RPMI8226 (cell line): Measurements from ENCODE around the gene ICA1L.

ENCODE experiments used
- DNase-seq: peaks from one replicate; pipeline ENCODE4 v3.0.0-alpha.2; 2015

ICA1L gene

DNA sequence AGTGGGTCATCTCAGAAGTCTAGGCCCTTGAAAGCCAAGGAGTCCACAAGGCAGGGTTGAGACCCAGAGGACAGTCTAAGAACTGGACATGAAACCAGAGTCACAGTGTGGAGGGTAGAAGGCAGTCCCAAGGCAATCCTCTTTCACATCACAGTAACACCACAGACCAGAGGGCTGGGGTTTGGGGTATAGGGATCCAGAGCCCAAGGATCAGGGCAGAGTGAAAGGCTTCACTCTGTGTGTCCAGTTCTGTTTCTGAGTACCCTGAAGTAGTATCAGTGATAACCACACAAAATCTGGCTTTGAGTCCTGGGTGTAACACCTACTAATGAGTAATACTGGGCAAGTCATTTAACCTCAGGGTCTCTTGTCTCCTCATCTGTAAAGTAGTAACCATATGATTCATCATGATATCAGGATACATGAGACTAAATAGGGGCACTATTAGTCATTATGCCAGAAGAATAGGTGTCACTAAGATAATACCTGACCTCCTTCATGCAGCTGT, 91.0 kb downstream of the ICA1L start:
- DNase-seq = no peak

DNA sequence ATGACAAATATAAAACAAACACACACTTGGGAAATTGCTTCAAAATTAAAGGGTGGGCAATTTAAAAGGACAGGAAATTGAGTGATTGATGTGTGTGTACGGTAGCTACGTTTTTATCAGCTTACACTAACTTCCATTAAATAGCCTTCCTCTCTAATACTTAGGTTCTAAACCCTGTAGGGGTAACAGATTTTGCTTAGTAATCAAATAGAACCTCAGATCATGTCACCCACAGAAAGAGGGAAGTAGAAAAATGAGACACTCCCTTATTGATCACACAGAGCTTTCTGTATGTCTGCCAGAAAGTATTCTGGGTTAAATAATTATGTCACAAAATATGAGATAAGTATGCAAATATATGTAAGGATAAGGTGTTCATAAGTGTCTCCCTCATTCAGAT, 93.3 kb downstream of the ICA1L start:
- no peak for DNase-seq

DNA sequence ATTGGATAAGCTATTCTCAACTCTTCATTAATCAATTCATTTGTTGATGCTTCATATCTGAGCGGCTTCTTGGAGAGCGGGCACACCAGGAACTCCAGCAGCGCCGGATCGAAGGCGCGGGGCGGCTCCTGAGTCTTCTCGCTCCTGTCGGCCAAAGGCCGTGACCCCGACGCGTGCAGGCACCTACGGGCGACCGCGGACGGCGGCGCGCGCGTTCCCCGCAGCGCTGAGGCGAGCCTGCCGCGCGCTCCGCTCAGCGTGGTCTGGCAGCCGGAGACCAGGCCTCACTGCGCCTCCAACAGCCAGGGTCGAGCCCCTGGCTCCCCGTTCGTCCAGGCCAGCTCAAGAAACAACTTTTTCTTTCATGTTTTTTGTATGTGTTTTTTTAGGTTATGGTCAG, 97.5 kb downstream of the ICA1L start:
- DNase-seq = no peak

DNA sequence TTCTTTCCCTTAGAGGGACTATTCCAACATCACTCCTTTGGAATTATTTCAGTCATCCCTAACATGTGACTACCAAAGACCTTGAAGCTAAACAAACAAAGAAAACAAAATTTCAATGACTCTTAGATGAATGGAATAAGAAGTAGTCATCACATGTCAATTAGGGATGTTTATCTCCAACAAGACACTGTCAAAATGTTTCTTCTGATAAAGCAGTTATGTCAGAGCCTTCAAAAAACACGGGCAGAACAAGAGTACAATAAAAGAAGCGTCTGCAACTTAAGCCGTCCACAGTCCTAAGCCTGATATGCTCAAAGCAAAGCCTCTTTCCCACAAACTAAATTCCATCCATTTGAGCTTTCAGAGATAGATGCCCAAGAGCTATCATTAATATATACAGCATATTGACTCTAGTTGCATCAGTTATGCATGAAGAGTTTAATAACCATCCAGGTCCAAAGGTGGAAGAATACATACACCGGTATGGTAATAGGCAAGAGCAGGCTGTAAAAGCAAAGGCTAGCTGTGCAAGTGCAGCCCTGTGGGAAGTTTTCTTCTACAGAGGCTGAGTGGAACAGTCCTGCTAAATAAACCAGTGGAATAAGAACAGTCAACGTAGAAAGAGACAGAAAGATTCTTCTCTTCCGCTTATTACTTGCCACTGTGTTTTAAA, 98.1 kb downstream of the ICA1L start:
- no peak for DNase-seq

DNA sequence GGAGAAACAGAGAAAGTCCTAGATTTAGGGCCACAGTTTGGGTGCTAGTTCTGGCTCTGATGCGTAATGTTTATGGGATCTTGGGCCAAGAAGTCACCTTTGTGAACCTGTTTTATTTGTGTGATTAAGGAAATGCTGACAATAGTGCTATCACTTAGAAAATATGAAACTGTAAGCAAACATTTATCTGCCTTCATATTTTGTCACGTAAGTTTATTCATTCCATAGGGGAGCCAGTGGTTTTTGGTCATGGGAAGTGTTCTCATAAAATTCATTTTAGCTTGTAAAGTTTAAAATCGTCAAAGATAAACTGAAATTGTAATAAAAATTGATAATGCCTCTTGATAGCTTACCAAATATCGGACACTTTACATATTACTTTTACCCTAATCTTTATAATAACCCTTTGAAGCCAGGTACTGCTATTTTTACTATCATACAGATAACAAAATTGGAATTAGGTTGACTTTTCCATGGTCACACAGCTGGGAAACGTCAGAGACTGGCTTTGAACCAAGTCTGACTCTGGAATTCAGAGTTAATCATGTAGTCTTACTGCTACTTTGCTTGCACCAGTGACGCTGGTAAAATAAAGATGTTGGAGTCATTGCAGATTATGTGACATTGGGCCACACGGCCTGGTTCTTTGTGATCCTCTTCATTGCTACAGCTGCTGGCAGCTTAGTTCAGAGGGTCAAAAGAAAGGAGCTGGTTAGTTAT, 99.7 kb downstream of the ICA1L start:
- no peak for DNase-seq

DNA sequence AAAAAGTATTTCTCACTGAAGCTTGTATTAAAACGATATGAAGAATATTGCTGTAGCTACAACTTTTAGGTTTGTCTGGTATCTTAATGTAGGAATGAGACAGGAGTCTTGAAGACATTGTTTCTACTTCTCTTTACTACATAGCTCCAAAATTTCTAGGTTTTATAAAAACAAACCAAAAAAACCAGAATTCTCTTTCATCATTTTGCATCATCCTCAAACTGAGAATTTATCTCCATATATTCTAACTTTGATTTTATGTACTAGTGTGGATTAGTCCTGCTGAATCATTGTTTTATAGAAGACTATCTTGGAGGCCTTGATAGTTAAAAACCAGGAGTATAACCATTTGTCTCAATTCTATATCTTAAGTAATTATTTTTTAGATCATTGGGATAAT, 100.2 kb downstream of the ICA1L start:
- no peak for DNase-seq

DNA sequence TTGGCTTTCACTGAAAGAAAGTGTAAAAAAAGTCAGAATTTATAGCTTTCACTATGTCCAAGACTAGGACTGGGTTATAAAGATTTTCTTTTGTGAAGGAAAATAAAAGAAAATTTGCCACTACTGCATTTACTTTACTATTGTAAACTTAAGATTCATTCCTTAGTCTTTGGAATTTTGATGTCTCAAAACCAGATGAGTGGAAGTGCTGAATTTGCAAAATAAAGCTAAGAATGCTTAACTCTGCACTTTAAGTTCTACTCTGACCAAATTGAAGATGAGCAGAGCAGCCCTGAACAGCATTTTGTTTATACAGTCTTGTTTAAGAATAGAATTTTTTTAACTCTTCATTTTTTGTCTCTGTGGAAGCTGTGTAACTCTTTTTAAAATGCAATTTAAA, 102.4 kb downstream of the ICA1L start:
- no peak for DNase-seq

DNA sequence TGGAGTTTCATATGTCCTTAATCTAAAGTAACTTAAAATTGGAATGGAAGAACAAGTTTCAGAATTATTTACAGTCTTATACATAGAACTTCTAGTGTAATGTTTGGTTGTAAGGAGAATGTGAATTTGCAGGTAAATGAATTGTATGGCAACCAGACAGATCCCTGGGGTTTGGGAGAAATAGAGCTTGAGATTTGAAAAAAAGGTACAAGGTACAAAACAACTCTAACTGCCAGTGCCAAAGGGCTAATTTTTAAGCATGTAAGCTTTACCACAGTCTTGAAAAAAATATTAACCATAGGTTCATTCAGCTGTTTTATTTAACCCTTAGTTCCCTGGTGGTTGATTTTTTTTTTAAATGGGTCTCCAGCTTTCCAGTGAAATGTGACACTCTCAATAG, 103.3 kb downstream of the ICA1L start:
- no peak for DNase-seq

DNA sequence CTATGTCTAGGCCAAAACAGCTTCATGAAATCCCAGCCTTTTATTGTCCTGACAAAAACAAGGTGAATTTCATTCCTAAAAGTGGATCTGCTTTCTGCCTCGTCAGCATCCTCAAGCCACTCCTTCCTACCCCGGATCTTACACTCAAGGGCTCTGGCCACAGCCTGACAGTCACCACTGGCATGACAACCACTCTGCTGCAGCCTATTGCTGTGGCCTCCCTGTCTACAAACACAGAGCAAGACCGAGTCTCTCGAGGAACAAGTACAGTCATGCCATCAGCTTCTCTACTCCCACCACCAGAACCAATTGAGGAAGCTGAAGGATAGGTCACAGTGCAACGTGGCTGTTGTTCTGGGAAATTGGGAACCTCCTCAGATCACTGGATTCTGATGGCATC, 106.1 kb downstream of the ICA1L start:
- no peak for DNase-seq

DNA sequence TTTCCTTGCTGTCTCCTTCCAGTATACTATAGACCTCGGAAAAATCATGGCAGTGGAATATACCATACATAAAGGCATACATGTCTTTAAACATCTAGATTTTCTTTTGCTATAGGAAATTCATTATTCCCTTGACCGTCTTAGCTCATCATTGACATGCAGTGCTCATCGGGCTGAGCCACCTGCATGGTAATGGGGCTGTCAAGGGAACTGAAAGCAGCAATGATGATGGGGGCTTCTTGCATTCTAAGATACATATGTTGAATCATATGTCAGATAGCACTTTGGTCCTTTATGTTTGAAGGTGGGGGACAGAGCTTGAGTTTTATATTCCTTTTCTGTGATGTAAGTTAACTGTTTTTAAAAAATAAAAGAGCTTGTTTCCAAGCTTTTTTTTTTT, 106.6 kb downstream of the ICA1L start:
- DNase-seq = no peak

DNA sequence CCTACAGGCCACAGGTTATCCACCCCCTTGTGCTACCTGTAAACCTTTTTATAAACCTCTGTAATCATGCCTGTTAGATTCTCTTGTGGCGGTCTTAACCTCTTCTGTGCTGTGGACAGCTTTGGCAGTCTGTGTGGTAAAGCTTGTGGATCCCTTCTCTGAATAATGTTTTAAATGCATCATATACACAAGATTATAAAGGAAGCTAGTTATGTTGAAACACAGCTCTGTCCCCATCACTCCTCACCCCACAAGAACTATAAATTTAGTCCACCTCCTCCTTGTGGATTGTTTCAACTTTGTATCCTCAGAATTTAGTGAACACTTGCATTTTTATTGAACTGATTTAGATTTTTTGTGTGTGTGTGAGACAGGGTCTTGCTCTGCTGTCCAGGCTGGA, 107.7 kb downstream of the ICA1L start:
- DNase-seq = no peak

DNA sequence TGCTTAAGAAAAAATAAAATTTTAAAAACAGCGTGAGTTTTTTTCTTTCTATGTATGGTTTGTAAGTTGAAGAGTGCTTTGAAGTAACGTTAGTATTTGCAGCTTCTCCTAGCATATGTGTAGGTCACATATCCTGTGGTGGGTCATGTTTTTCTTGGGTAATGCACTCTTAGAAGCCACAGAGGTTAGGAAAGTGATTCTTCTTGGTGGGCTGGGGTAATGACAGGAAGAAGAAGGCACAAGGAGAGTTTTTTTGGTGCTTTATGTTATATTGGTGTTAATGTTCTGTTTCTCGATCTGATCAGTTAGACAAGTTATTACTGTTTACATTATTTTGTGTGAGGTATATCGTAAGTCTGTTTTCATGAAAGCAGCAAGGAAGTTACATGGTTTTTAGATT, 109.0 kb downstream of the ICA1L start:
- DNase-seq = no peak

DNA sequence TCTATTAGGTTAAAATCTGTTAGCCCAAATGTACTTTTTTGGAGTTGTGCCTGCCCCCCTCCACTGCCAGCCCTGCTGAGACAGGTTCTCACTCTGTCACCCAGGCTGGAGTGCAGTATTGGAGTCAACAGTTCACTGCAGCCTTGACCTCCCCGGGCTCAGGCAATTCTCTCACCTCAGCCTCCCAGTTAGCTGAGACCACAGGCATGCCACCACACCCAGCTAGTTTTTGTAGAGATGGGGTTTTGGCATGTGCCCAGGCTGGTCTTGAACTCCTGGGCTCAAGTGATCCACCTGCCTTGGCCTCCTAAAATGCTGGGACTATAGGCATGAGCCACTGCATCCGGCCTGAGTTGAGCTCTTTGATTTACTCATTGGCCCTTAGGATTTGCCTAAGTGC, 110.7 kb downstream of the ICA1L start:
- no peak for DNase-seq

DNA sequence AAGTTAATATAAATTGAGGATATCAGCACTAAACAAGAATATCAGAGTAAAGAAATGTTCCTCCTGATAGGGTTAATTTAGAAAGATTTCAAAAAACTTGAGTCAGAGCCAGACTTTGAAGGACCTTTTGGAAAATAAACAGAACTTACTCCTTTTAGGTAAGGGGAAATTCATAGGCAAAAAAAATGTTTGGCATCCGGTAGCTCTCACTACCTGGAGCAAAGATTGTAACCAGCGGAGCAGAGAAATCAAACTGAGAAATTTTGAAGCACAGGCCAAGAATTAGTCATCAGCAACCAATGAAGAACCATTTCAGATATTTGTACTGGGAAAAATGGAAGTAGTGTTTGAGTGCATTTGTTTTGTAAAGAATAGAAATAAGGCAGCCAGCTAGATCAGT, 113.0 kb downstream of the ICA1L start:
- no peak for DNase-seq

DNA sequence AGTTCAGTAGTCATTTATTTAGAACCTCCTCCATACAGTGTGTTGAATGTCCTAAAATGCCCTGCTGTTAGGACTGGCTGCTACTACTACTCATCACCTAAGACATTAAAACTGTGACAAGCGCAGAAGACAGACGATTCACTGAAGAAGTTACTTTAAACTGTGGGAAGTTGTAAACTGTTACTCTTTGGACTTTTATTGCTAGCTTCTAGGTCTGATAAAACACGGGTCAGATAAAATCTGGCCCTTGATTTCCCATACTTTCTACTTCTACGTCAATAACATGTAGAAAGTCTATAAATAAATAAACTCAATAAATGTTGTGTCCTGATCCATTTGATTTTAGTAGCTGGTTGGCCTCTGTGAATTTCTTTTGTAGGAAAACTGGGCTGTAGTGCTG, 113.4 kb downstream of the ICA1L start:
- no peak for DNase-seq

DNA sequence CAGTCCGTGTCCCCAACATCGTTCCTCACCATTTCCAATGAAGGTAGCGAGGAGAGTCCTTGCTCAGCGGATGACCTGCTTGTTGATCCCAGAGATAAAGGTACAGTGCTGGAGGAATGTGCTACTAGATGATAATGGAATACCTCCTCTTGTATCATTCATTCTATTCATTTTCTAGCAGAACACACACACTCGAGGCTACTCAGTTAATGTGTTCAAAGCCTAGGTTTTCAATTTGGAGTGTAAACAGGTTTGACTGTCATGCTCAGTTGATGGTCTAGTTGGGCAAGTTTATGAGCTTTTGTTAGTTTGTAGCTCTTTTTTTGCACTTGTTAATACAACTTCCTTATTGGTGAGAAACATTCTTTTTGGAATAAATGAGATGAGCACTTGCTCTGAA, 114.2 kb downstream of the ICA1L start:
- DNase-seq = no peak

DNA sequence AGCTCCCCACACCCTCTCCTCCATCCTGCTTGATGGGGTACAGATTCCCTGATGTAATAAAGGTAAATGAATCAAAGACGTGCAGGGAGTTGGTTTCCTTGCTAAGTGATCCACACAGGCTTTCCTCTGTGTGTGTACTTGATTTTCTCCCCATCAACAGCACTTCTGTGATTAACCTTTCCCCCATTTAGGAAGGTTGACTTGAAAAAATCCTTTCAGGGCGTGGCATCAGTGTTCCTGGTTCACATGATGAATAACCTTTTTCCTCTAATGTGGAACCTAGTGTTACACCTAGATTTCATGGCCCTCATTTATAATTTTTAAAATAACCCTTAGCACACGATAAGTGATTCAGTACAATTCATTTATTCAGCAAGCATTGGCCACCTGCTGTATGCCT, 115.0 kb downstream of the ICA1L start:
- no peak for DNase-seq

DNA sequence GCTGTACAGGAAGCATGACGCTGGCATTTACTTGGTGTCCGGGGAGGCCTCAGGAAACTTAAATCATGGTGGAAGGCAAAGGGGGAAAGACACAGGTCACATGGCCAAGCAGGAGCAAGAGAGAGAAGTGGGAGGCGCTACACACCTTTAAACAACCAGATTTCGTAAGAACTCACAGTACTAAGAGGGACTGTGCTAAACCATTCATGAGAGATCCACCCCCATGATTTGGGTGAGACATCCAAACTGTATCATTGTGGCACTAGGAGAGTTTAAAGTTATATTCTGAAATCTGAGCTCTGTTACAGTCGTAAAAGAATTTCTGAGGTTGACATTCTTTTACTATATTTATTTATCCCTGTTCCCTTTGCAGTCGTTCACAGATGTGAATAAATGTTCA, 116.6 kb downstream of the ICA1L start:
- no peak for DNase-seq

DNA sequence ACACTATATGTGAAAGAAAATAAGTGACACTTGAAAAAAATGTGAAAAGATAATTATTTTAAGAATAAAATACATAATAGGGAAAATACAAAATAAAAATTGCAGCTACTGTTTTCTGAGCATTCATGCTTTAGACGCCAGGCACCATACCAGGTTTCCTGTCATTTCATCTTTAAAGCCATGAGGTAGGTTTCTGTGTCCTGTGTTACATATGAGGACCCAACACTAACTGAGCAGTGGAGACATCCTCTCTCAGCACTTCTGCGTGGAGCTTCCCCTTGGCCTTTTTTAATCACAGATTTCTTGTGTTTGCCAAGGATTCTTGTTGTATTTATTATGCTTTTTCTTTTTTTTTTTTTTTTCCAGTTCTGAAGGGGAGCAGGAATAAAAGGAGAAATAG, 119.5 kb downstream of the ICA1L start:
- no peak for DNase-seq

DNA sequence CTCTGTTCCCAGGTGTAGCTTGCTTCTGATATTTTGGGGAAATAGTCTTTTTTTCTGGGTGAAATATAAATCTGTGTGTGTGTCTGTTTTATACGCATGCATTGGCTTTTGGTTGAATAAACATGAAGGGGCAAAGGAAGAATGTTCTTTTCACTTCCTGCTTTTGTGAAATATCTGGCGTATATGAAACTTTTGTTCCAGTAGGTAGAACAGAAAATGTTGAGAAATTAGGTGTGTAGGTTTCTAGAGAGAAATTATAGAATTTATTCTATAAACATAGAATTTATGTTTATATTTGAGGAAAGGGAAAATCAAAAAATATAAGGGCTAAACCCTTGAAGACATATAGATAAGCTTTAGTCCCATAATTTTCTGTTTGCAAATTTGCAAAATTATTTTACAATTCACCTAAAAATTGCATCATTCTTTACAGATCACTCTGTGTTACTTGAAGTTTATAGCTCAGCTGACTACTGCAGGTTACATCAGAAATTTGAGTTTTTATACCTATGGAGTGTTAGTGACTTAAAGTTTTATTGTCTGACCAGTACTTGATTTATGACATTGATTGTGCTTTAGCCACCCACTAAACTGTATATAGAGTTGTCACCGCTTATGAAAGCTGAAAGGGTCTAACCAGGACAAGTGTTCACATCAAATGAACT, 120.7 kb downstream of the ICA1L start:
- peak; percentile 5 for DNase-seq

DNA sequence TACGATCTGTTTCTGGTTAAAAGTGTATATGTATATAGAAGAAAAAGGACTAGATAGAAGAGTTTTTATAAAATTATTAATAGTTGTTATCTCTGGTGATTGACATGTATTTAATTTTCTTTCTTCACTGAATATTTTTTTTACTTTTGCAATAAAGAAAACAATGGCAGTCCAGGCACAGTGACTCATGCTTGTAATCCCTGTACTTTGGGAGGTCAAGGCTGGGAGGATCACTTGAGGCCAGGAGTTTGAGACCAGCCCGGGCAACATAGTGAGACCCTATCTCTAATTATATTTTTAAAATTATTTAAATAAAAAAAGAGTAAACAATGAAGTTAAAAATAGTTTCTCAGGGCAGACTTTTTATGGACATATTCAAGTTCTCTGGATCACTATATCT, 122.1 kb downstream of the ICA1L start:
- no peak for DNase-seq

DNA sequence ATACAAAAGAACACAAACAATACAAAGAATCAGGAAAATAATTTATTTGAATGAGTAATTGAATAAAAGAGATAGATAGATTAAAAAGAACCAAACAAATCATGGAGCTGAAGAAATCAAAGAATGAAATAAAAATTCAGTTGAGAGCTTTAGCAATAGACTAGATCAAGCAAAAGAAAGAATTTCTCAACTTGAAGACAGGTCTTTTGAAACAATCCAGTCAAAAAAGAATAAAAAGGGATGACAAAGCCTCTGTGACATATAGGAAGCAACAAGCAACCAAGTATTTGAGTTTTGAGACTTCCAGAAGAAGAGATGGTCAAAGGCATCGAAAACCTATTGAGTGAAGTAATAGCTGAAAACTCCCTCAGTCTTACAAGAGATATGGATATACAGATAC, 128.0 kb downstream of the ICA1L start:
- no peak for DNase-seq

DNA sequence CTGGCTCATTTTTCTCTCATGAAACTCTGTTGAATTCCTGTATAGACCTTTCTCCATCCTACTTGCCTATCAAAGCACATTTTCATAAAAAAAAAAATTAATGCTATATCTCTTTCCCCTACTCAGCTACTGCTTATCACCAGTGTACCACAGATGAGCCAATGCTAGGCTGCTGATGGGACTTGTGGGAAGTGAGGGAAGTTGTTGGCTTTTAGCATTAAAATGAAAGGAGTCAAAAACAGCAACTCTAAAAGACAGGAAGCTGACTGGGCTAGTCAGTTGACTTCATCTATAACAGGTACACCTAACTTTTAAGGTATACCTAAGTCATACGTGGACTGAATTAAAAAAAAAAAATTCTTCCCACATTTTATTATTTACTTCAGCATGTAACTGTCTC, 134.7 kb downstream of the ICA1L start:
- no peak for DNase-seq

DNA sequence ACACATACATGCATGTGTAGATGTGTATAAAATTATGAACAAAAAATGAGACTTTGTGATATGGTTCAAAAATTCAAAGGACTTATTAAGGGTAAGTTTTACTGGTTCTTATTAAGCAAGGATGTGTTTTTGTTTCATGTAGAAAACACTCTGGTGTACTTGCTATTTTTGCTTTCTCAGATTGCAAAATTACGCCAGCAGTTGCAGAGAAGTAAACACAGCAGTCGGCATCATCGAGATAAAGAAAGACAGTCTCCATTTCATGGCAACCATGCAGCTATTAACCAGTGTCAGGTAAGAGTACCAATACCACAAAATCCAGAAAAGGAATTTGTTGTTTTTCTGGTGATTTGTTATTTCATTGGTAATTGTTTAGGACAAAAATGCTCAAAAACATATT, 145.5 kb downstream of the ICA1L start:
- no peak for DNase-seq
